GM13977 (cell line): Measurements from ENCODE around the gene CPEB4.

ENCODE experiments used
- DNase-seq: peaks from one replicate; pipeline ENCODE4 v3.0.0; 2012; ENCODE audit warnings: low spot score
- CTCF ChIP-seq: IDR thresholded peaks from 2 replicates; pipeline ENCODE4 v1.5.1; 2012; ENCODE audit warnings: mild to moderate bottlenecking, control low read depth; ENCODE audit not compliant: insufficient read depth; ENCODE audit errors: extremely low read depth, missing control alignments
- in situ Hi-C: fragments of 300-500 bp; cut with MboI; formaldehyde crosslinking; loops from one replicate; pipeline ENCODE4 v1.12.0; 2022; ENCODE audit warnings: low sequenced_read_pairs, low pct_unique_long_range_greater_than_20kb, mixed read lengths, inconsistent platforms; ENCODE audit not compliant: unreplicated experiment

The CPEB4 gene

GRCh38 chr5:173853370-173854131 lies 34.6 kb upstream of the CPEB4 start:
- DNase-seq, result no peak
- in situ Hi-C loops, result no loop called here
- no peak for TF ChIP-seq CTCF

GRCh38 chr5:173855162-173855994 lies 32.8 kb upstream of the CPEB4 start:
- TF ChIP-seq CTCF, result no peak
- in situ Hi-C loops, result no loop called here
- DNase-seq, result no peak

GRCh38 chr5:173855995-173856656 lies 32.0 kb upstream of the CPEB4 start:
- in situ Hi-C loops, result no loop called here
- TF ChIP-seq CTCF, result no peak
- no peak for DNase-seq

GRCh38 chr5:173857234-173857633 lies 30.9 kb upstream of the CPEB4 start:
- in situ Hi-C loops, result no loop called here
- TF ChIP-seq CTCF, result no peak
- DNase-seq, result no peak

- DNase-seq, result no peak
- no peak for TF ChIP-seq CTCF
- in situ Hi-C loops, result no loop called here
Observed at GRCh38 chr5:173858021-173858669, 30.0 kb upstream of the CPEB4 start.
